ENCODE measurements around the gene SOX5.

- TF ChIP-seq, protein P1, sequence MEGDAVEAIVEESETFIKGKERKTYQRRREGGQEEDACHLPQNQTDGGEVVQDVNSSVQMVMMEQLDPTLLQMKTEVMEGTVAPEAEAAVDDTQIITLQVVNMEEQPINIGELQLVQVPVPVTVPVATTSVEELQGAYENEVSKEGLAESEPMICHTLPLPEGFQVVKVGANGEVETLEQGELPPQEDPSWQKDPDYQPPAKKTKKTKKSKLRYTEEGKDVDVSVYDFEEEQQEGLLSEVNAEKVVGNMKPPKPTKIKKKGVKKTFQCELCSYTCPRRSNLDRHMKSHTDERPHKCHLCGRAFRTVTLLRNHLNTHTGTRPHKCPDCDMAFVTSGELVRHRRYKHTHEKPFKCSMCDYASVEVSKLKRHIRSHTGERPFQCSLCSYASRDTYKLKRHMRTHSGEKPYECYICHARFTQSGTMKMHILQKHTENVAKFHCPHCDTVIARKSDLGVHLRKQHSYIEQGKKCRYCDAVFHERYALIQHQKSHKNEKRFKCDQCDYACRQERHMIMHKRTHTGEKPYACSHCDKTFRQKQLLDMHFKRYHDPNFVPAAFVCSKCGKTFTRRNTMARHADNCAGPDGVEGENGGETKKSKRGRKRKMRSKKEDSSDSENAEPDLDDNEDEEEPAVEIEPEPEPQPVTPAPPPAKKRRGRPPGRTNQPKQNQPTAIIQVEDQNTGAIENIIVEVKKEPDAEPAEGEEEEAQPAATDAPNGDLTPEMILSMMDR (conservative IDR thresholded peaks at IDR 0.05 in 1 of 2, IDR thresholded peaks at IDR 0.05 in 1 of 2; ENCODE audit: low read depth in 1 of 2, low read length in 2 of 2) = no peak
- no peak for TF ChIP-seq EZH2 (IDR thresholded peaks at IDR 0.05; ENCODE audit: low read length, missing control alignments)
Measured at GRCh38 chr12:23781118-23781517, 168.4 kb downstream of the SOX5 start.
